ENCODE results near the gene RS1.

The RS1 gene

GRCh38 chrX:18639280-18639679 lies 32.6 kb downstream of the RS1 start:
- Histone ChIP-seq H3K4me3 (ENCODE audit: low read length) (no peak overlapping the region), H3K36me3 (ENCODE audit: insufficient read depth, low read length) (no peaks in the 10 kb centered on the region; the same call in 1 of the 2 replicates), H3K9me3 (ENCODE audit: insufficient read depth, low read depth, low read length) (0 out of 2 replicates have a peak, but pooled peaks cover 2% of the 10 kb centered on the region), H3K4me1 (ENCODE audit: insufficient read depth, low read length) (no peaks in the 10 kb centered on the region), H3K27ac (ENCODE audit: low read depth, low read length) (no peak overlapping the region), H3K9ac (ENCODE audit: low read depth, low read length) (no peak overlapping the region), H3K27me3 (ENCODE audit: insufficient read depth, low read length) (no peaks in the 10 kb centered on the region)
- WGBS, result 94% methylated on average over 2 of the region's 2 CpGs

GRCh38 chrX:18638398-18638797 lies 33.5 kb downstream of the RS1 start:
- no peak overlapping the region for H3K27ac ChIP-seq (ENCODE audit: low read depth, low read length)
- H3K36me3 ChIP-seq (ENCODE audit: insufficient read depth, low read length), result no peaks in the 10 kb centered on the region; the same call in 1 of the 2 replicates
- no peak overlapping the region for H3K4me3 ChIP-seq (ENCODE audit: low read length)
- 88% methylated on average over 1 of the region's 2 CpGs for WGBS
- H3K9ac ChIP-seq (ENCODE audit: low read depth, low read length), result no peak overlapping the region
- H3K27me3 ChIP-seq (ENCODE audit: insufficient read depth, low read length), result no peaks in the 10 kb centered on the region
- H3K4me1 ChIP-seq (ENCODE audit: insufficient read depth, low read length), result no peaks in the 10 kb centered on the region
- 0 out of 2 replicates have a peak, but pooled peaks cover 2% of the 10 kb centered on the region for H3K9me3 ChIP-seq (ENCODE audit: insufficient read depth, low read depth, low read length)

GRCh38 chrX:18630934-18631333 lies 41.0 kb downstream of the RS1 start:
- no peak overlapping the region for H3K27ac ChIP-seq (ENCODE audit: low read depth, low read length)
- no peaks in the 10 kb centered on the region for H3K4me1 ChIP-seq (ENCODE audit: insufficient read depth, low read length)
- WGBS, result 92% methylated on average over 8 of the region's 8 CpGs
- H3K9ac ChIP-seq (ENCODE audit: low read depth, low read length), result no peak overlapping the region
- peaks cover 15% of the 10 kb centered on the region for H3K36me3 ChIP-seq (ENCODE audit: insufficient read depth, low read length)
- 0 out of 2 replicates have a peak, but pooled peaks cover 2% of the 10 kb centered on the region for H3K9me3 ChIP-seq (ENCODE audit: insufficient read depth, low read depth, low read length)
- H3K27me3 ChIP-seq (ENCODE audit: insufficient read depth, low read length), result no peaks in the 10 kb centered on the region
- no peak overlapping the region for H3K4me3 ChIP-seq (ENCODE audit: low read length)

GRCh38 chrX:18624599-18624998 lies 47.3 kb downstream of the RS1 start:
- no peaks in the 10 kb centered on the region for H3K9me3 ChIP-seq (ENCODE audit: insufficient read depth, low read depth, low read length)
- 100% methylated on average over 2 of the region's 2 CpGs for WGBS
- no peak overlapping the region for H3K9ac ChIP-seq (ENCODE audit: low read depth, low read length)
- H3K4me3 ChIP-seq (ENCODE audit: low read length), result no peak overlapping the region
- H3K27me3 ChIP-seq (ENCODE audit: insufficient read depth, low read length), result no peaks in the 10 kb centered on the region
- H3K27ac ChIP-seq (ENCODE audit: low read depth, low read length), result no peak overlapping the region
- H3K36me3 ChIP-seq (ENCODE audit: insufficient read depth, low read length), result peaks cover 24% of the 10 kb centered on the region
- H3K4me1 ChIP-seq (ENCODE audit: insufficient read depth, low read length), result no peaks in the 10 kb centered on the region

GRCh38 chrX:18620349-18620748 lies 51.6 kb downstream of the RS1 start:
- 73% methylated on average over 7 of the region's 8 CpGs for WGBS
- no peak overlapping the region for H3K4me3 ChIP-seq (ENCODE audit: low read length)
- H3K4me1 ChIP-seq (ENCODE audit: insufficient read depth, low read length), result no peaks in the 10 kb centered on the region
- H3K36me3 ChIP-seq (ENCODE audit: insufficient read depth, low read length), result peaks cover 10% of the 10 kb centered on the region
- no peaks in the 10 kb centered on the region for H3K27me3 ChIP-seq (ENCODE audit: insufficient read depth, low read length)
- H3K27ac ChIP-seq (ENCODE audit: low read depth, low read length), result no peak overlapping the region
- H3K9me3 ChIP-seq (ENCODE audit: insufficient read depth, low read depth, low read length), result no peaks in the 10 kb centered on the region
- no peak overlapping the region for H3K9ac ChIP-seq (ENCODE audit: low read depth, low read length)

GRCh38 chrX:18619288-18619687 lies 52.6 kb downstream of the RS1 start:
- WGBS, result 100% methylated on average over 2 of the region's 2 CpGs

GRCh38 chrX:18617407-18617750 lies 54.5 kb downstream of the RS1 start:
- Histone ChIP-seq H3K27me3 (ENCODE audit: insufficient read depth, low read length) (no peaks in the 10 kb centered on the region), H3K36me3 (ENCODE audit: insufficient read depth, low read length) (peaks cover 5% of the 10 kb centered on the region; the same call in 1 of the 2 replicates), H3K9me3 (ENCODE audit: insufficient read depth, low read depth, low read length) (no peaks in the 10 kb centered on the region), H3K4me1 (ENCODE audit: insufficient read depth, low read length) (no peaks in the 10 kb centered on the region), H3K27ac (ENCODE audit: low read depth, low read length) (no peak overlapping the region), H3K4me3 (ENCODE audit: low read length) (no peak overlapping the region), H3K9ac (ENCODE audit: low read depth, low read length) (no peak overlapping the region)
- WGBS, result 61% methylated on average over 4 of the region's 5 CpGs

More at GRCh38 chrX:18619288-18619687, 52.6 kb downstream of the RS1 start:
- peaks cover 2% of the 10 kb centered on the region; the same call in 1 of the 2 replicates for H3K36me3 ChIP-seq (ENCODE audit: insufficient read depth, low read length)
- no peak overlapping the region for H3K27ac ChIP-seq (ENCODE audit: low read depth, low read length)
- no peak overlapping the region for H3K4me3 ChIP-seq (ENCODE audit: low read length)
- no peaks in the 10 kb centered on the region for H3K9me3 ChIP-seq (ENCODE audit: insufficient read depth, low read depth, low read length)
- H3K27me3 ChIP-seq (ENCODE audit: insufficient read depth, low read length), result no peaks in the 10 kb centered on the region
- no peak overlapping the region for H3K9ac ChIP-seq (ENCODE audit: low read depth, low read length)
- no peaks in the 10 kb centered on the region for H3K4me1 ChIP-seq (ENCODE audit: insufficient read depth, low read length)

- Histone ChIP-seq H3K4me3 (ENCODE audit: low read length) (no peak overlapping the region), H3K36me3 (ENCODE audit: insufficient read depth, low read length) (peaks cover 5% of the 10 kb centered on the region; the same call in 1 of the 2 replicates), H3K27ac (ENCODE audit: low read depth, low read length) (no peak overlapping the region), H3K9ac (ENCODE audit: low read depth, low read length) (no peak overlapping the region), H3K4me1 (ENCODE audit: insufficient read depth, low read length) (no peaks in the 10 kb centered on the region), H3K27me3 (ENCODE audit: insufficient read depth, low read length) (no peaks in the 10 kb centered on the region), H3K9me3 (ENCODE audit: insufficient read depth, low read depth, low read length) (no peaks in the 10 kb centered on the region)
- 78% methylated on average over 6 of the region's 8 CpGs for WGBS
Observed at GRCh38 chrX:18616688-18617406, 55.1 kb downstream of the RS1 start.

GRCh38 chrX:18613930-18614639 lies 57.8 kb downstream of the RS1 start:
- H3K9me3 ChIP-seq (ENCODE audit: insufficient read depth, low read depth, low read length), result no peaks in the 10 kb centered on the region
- H3K4me1 ChIP-seq (ENCODE audit: insufficient read depth, low read length), result no peaks in the 10 kb centered on the region
- H3K36me3 ChIP-seq (ENCODE audit: insufficient read depth, low read length), result peaks cover 22% of the 10 kb centered on the region
- H3K27me3 ChIP-seq (ENCODE audit: insufficient read depth, low read length), result no peaks in the 10 kb centered on the region
- no peak overlapping the region for H3K27ac ChIP-seq (ENCODE audit: low read depth, low read length)
- no peak overlapping the region for H3K4me3 ChIP-seq (ENCODE audit: low read length)
- H3K9ac ChIP-seq (ENCODE audit: low read depth, low read length), result no peak overlapping the region
- 100% methylated on average over 2 of the region's 3 CpGs for WGBS

GRCh38 chrX:18607966-18608365 lies 63.9 kb downstream of the RS1 start:
- H3K4me1 ChIP-seq (ENCODE audit: insufficient read depth, low read length), result no peaks in the 10 kb centered on the region
- 82% methylated on average over 4 of the region's 4 CpGs for WGBS
- no peak overlapping the region for H3K4me3 ChIP-seq (ENCODE audit: low read length)
- peaks cover 46% of the 10 kb centered on the region for H3K36me3 ChIP-seq (ENCODE audit: insufficient read depth, low read length)
- H3K9me3 ChIP-seq (ENCODE audit: insufficient read depth, low read depth, low read length), result no peaks in the 10 kb centered on the region
- H3K27me3 ChIP-seq (ENCODE audit: insufficient read depth, low read length), result no peaks in the 10 kb centered on the region
- no peak overlapping the region for H3K9ac ChIP-seq (ENCODE audit: low read depth, low read length)
- H3K27ac ChIP-seq (ENCODE audit: low read depth, low read length), result no peak overlapping the region

GRCh38 chrX:18598413-18598812 lies 73.5 kb downstream of the RS1 start:
- WGBS, result 100% methylated on average over 1 of the region's 2 CpGs
- peaks cover 19% of the 10 kb centered on the region for H3K36me3 ChIP-seq (ENCODE audit: insufficient read depth, low read length)

More at GRCh38 chrX:18598413-18598812, 73.5 kb downstream of the RS1 start:
- no peaks in the 10 kb centered on the region for H3K4me1 ChIP-seq (ENCODE audit: insufficient read depth, low read length)
- H3K4me3 ChIP-seq (ENCODE audit: low read length), result no peak overlapping the region
- H3K9me3 ChIP-seq (ENCODE audit: insufficient read depth, low read depth, low read length), result no peaks in the 10 kb centered on the region
- no peak overlapping the region for H3K27ac ChIP-seq (ENCODE audit: low read depth, low read length)
- no peak overlapping the region for H3K9ac ChIP-seq (ENCODE audit: low read depth, low read length)
- H3K27me3 ChIP-seq (ENCODE audit: insufficient read depth, low read length), result no peaks in the 10 kb centered on the region

Data from HUES64 (cell line).